ENCODE measurements around the gene TAF9. TPM values are rescaled to one million over a fixed set of nuclear protein-coding genes. Genes with fewer than 3 reads are reported as not detected.
"Not testable (repeated sequence)": the region's sequence is repeated elsewhere in the genome, so short reads cannot be mapped to it uniquely, and the experiment has no call there.

TAF9 gene, protein sequence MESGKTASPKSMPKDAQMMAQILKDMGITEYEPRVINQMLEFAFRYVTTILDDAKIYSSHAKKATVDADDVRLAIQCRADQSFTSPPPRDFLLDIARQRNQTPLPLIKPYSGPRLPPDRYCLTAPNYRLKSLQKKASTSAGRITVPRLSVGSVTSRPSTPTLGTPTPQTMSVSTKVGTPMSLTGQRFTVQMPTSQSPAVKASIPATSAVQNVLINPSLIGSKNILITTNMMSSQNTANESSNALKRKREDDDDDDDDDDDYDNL
- polyA plus RNA-seq (ENCODE audit: insufficient read length), result 35.6 TPM

DNA sequence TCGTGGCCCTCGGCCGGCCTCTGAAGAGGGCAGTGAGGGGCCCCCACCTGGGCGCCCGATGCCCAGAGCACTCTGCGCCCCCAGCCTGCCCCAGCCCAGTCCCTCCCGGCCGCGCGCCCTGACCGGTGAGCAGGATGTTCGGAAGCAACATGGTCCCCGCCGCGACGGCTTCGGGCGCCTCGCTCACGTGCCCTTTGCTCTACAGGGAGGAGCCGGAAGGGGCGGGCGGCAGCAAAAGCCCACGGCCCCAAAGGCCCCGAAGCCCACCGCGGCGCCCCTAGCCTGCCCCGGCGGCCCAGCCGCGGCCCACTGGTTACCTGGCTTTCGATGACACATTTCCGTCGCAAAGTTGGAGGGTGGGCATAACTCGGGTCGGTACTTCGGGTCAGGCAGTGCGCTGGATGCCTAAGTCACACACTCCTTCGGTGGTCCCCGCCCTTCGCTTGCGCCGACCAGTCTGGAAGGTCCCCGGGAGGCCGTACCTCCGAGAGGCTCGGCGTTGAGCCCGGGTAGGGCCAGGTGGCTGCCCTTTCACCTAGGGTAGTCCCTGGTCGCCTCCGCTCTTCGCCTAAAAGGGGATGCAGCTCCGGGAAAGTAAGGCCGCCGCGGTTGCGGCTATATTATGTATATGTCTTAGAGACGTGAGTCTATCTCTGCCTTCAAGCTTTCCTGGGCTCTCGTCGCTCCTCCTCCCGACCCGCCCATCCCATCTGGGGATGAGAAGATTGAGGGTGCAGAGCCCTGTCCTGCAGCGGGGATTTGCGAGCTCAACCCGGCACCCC, at the start of gene TAF9, which contains the start of the genes AK6 and RAD17:
TSS of gene TAF9 (minus strand) at position 181 of the 782 bp plus-strand sequence. CDS start 3,783 bp downstream, outside the sequence.
TSS of gene AK6 (minus strand) at position 181 of the 782 bp plus-strand sequence. CDS start at position 151, 30 bp downstream.
TSS of gene RAD17 (plus strand) at position 479 of the 782 bp plus-strand sequence. CDS start 2,391 bp downstream, outside the sequence.
- DNase-seq (ENCODE audit: low read depth), result peak; percentile 83

DNA sequence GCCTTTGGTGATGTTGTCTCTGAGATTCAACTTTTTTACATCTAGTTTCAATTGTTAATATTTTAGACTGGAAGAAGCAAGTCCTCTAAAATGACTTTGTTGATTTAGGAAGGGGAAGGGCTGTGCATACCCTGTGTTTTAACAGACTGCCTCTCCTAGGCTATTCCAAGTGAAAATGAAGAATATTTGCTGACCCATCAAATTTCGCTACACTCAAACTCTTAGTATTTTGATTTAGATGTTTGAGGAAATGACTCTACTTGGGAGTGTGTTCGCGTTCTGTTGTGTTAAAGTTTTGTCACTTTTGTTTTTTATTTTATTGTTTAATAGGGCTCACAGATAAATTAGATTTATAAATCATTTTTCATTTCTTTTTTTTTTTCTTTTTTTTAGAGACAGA, 49.2 kb upstream of the TAF9 start:
- DNase-seq (ENCODE audit: low read depth), result no peak

DNA sequence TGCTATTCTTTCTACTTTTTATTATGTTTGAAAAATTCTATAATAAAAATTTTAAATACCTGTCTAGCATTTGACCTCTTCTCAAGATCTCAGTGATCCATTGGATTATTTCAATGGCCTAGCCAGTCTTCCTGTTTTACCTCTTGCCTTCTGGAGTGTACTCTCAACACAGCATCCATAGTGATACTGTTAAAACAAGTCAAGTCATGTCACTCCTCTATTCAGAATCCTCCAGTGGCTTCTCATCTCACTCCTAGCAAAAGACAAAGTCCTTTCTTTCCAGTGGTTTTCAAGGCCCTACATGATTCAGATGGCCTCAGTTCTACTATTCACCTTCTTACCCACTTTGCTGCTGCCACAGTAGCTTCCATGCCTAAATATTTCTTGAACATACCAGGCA, 47.4 kb upstream of the TAF9 start:
- DNase-seq (ENCODE audit: low read depth), result no peak

DNA sequence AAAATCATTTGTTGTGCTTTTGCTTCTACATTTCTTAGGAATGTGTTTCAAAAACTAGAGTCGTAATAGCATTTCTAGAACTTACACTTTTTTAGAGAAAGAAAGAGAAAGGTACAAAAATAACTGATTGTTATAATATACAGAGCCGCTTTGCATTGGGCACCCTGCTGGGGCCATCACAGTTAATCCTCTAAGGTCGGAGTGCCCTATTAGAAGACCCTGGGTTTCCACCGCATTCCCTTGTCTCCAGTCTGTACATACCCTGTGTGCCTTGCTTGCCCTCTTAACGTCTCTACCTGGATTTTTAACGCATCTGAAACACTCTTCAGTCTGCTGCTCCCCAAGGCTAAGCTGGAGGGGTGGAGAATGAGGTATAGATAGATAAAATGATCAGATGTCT, 46.9 kb upstream of the TAF9 start:
- no peak for DNase-seq (ENCODE audit: low read depth)

DNA sequence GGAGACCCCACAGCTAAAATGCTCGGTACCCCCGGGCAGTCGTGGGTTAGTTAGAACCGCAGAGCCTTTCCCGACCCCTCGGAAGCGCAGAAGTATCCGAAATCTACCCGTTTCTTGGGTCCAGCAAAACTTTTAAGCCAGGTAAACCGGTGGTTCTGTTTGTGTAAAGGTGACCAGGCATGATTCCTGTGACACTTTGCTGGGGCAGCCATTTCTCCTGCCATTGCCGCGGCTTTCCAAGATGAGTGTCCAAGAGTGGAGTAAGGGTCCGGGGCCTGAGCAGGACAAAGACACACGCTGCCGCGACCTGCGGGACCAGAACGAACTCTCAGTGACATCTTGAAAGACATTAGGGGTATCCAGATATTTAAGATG, 46.3 kb upstream of the TAF9 start:
- DNase-seq (ENCODE audit: low read depth), result no peak

DNA sequence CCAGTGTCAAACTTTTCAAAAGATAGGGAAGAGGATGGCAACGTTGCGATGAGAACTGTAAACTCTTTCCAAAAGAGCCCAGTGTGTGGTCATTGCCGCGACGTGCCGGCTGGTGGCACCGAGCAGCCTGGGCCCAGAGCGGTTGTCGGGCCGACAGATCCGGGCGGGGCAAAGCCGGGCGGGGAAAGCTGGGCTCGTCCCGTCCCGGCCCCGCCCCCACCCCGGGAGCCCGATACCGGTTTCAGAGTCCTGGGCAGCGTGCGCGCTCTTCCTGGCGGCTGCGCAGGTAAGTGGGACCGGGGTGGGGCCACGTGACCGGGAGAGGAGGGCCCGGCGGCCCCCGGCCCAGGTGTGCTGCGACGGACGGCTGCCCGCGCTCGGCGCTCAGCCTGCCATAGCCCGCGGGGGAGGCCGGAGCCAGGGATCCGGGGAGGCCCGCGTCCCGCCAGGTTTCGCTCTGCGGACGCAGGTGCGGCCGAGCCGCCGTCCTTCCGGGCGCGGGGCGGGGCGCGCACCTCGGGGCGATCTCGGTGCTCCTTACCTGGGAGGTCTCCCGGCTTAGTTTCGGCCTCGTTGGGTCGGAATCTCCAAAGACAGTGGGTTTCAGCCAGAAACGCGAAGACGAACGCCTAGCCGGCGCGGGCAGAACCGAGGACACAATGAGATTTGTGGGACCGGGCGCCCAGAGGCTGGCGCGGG, 45.7 kb upstream of the TAF9 start, which contains the start of gene MARVELD2:
TSS of gene MARVELD2 (plus strand) at position 232 of the 699 bp plus-strand sequence. CDS start 4,270 bp downstream, outside the sequence.
- DNase-seq (ENCODE audit: low read depth), result no peak

DNA sequence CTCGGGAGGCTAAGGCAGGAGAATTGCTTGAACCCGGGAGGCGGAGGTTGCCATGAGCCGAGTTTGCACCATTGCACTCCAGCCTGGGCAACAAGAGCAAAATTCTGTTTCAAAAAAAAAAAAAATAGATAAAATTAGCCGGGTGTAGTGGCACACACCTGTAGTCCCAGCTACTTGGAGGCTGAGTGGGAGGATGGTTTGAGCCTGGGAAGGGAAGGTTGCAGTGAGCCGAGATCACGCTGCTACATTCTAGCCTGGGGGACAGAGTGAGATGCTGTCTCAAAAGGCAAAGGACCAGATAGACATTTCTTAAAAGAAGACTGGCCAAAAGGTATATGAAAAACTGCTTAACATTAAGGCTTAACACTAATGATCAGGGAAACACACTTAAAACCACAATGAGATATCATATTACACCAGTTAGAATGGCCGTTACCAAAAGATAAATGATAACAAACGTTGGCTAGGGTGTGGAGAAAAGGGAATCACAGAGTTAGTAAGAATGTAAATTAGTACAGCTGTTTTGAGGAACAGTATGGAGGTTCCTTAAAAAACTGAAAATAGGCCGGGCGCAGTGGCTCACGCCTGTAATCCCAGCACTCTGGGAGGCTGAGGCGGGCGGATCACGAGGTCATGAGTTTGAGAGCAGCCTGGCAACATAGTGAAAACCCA, 35.5 kb upstream of the TAF9 start:
- no peak for DNase-seq (ENCODE audit: low read depth)

DNA sequence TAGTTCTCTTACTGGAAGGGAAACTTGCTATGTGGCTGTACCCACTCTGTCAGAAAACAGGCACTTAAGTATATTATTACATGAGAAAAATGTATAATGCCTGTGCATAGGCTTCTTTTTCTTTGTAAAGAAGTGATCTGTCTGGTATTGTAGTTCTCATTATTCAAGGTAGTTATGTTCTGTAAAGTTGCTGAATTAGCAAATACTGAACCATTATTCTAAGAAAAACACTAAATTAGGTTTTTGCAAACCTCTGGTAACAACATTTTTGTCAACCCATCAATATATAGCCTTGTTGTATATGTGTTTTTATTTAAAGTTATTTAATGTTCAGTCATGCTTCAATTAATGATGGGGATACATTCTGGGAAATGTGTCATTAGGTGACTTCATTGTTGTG, 9.1 kb upstream of the TAF9 start:
- DNase-seq (ENCODE audit: low read depth), result no peak

DNA sequence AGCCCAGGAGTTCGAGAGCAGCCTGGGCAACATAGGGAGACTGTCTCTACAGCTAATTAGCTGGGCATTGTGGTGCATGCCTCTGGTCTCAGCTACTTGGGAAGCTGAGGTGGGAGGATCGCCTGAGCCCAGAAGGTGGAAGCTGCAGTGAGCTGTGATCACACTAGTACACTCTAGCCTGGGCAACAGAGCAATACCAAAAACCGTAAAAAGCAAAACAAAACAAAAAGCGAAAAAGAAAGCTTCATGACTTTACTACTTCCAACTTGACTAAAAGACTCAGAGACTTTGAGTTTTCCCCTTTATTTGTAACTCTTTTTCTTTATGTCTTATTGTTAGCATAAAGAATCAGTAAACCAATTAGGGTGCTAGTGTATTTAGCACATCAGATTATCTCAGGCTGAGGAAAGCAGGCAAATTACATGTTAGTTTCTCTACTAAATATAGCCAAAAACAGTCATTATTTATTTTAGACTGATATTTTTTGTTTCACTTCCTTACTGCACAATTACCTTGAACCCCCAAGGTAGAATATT, 5.7 kb upstream of the TAF9 start:
- DNase-seq (ENCODE audit: low read depth), result no peak

DNA sequence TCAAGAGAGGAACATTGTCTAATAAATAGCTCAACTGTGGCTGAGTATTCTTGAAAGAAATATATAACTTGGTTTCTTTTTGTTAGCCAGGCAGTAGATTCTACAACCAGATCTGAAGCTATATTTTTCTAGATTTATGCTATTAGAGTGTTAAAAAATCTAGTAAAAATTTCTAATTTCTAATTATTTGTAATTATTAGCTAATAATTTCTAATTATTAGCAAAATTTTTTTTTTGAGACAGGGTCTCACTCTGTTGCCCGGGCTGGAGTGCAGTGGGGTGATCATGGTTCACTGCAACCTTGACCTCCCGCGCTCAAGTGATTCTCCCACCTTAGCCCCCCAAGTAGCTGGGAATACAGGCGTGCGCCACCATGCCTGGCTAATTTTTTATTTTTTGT, 3.1 kb upstream of the TAF9 start:
- no peak for DNase-seq (ENCODE audit: low read depth)

DNA sequence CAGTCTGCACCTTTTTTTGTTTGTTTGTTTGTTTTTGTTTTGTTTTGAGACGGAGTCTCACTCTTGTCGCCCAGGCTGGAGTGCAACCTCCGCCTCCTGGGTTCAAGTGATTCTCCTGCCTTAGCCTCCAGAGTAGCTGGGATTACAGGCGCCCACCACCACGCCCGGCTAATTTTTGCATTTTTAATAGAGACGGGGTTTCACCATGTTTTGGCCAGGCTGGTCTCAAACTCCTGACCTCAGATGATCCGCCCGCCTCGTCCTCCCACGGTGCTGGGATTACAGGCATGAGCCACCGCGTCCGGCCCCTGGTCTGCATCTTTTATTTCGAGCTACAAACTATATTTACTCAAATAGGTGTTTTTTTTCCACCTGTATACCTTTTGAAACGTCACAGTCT, 1.0 kb upstream of the TAF9 start:
- not testable (repeated sequence) for DNase-seq (ENCODE audit: low read depth)

DNA sequence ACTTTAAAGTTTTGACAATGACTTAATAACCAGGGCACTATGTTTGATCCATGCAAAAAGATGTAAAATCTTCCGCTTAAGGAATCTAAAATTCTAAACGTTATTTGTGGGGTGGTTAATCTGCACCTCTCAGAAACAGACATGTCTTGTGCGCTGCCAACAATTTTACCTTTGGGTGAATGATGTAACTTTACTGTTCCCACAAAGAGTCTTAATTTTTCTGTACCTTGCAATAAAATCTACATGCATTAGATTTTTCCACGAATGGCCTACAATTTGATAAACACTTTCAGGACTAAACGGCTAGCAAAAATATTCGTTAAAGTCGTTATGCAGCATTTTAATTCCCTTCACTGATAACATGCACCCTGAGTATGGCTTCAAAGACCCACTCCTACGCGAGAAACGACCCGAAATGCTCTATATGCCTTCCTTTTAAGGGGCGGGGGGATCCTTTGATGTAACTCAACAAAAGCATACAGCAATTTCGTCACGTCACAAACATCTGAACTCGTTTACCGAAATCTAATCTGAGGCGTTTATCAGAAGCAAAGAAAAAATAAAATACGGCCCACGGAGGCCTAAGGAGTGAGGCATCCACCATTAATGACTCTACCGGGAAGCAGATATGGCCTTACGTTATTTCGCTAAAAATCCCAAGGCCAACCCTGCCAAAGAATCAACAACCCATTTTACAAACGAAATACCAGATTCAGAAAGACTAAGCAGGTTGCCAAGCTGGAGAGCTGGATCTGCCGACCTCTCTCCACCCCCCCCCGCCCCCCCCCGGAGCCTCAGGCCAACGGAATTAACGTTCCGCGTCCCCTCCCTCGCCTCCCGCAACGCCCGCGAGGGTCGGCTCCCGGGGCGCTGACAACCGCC, 621 bp downstream of the TAF9 start:
- DNase-seq (ENCODE audit: low read depth), result peak; percentile 11

DNA sequence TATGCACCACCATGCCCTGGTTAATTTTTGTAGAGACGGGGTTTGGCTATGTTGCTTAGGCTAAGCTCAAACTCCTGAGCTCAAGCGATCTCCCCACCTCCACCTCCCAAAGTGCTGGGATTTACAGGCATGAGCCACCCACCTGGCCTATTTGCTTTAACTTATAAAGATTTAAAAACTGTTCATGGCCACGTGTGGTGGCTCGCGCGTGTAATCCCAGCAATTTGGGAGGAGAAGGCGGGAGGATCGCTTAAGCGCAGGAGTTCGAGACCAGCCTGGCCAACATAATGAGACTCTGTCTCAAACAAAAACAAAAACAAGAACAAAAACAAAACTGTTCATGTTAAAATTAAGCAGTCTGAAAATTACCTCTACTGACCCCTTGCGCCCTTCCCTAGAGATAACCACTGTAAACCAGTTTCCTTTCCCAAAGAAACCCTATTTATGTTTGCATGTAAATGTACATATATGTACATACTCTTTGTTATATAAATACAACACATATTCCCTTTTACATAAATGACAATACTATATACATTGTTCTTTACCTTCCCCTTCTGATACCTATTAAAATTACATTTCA, 1.5 kb downstream of the TAF9 start:
- DNase-seq (ENCODE audit: low read depth), result no peak

DNA sequence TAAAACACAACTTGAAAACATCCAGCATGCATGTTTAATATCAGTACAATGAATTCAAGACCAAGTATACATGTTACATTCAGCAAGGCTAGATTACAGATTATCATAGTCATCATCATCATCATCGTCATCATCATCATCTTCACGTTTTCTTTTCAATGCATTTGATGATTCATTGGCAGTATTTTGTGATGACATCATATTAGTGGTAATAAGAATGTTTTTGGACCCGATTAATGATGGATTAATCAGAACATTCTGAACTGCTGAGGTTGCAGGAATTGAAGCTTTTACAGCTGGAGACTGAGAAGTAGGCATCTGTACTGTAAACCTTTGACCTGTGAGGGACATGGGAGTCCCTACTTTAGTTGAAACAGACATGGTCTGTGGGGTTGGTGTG, 4.5 kb downstream of the TAF9 start:
- DNase-seq (ENCODE audit: low read depth), result no peak

DNA sequence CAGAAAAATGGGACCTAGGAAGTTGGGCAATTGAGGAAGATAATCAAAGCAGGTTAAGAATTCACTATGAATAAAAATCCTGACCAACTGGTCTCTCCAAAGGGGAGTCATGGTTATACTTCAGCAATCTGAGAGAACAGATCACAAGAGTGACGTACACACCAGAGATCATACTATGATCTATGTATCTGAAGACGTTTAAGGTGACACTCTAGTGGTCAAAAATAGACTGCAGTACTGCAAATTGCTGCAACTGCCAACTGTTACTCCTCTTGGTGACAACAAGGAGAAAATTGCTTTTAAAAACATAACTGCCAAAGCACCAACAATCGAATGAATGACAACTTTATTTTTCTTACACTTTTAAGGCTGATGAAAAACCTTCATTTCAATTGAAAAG, 4.9 kb downstream of the TAF9 start:
- no peak for DNase-seq (ENCODE audit: low read depth)

DNA sequence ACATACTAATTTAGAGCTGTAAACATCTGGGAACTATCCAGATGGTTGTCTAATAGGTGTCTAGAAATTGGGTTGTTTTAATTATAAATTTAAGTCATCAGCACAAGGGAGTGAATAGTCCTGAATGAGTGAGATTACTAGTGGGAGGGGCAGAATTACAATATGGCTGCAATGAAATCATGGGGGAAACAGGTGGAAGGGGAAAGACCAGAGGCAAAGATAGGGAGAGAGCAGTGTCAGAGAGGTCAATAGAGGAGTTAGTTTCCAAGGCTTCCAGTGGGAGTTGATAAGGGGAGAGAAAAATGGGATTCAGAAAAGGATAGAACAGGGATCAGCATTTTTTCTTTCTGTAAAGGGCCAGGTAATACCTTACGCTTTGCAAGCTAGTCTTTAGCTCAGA, 8.9 kb downstream of the TAF9 start:
- no peak for DNase-seq (ENCODE audit: low read depth)

DNA sequence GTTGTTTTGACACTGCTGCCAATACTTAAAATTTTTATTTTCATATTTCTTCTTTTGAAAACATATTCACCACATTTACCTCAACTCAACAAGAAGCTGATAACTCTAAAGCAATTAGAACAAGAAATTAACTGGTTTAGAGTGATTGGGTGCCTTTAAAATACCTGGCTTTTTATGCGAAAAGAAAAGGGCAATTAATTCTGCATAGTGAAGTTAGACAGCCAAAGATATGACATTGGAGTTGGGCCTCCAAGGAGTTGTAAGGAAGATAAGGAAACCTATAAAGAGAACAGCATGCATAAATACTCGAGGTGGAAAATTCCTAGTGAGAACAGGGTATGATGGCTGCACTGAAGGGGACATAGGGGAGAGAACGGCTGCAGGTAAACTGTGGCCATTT, 9.6 kb downstream of the TAF9 start:
- no peak for DNase-seq (ENCODE audit: low read depth)

DNA sequence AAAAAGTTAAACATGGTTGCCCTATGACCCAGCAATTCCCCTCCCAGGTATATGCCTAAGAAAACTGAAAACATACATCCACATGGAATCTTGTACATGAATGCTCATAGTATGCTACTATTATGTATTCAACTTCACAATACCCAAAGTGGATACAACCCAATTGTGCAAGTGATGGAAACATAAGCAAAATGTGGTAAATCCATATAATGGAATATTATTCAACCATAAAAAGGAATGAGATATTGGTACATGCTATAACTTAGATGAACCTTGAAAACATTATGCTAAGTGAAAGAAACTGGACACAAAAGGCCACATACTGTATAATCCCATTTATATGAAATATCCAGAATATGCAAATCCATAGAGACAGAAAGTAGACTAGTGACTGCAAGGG, 18.7 kb downstream of the TAF9 start:
- DNase-seq (ENCODE audit: low read depth), result no peak

DNA sequence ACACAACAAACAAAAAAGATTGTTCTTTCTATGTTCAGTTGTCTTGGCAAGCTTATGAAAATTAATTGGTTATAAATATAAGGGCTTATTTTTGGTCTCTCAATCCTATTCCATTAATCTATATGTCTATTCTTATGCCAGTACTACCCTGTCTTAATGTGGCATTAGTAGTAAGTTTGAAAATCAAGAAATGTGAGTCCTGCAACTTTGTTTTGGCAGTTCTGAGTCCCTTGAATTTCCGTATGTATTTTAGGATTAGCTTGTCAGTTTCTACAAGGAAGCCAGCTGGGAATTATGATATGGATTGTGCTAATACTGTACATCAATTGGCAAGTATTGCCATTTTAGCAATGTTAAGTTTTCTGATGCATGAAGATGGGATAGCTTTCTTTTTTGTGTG, 26.2 kb downstream of the TAF9 start:
- DNase-seq (ENCODE audit: low read depth), result no peak

DNA sequence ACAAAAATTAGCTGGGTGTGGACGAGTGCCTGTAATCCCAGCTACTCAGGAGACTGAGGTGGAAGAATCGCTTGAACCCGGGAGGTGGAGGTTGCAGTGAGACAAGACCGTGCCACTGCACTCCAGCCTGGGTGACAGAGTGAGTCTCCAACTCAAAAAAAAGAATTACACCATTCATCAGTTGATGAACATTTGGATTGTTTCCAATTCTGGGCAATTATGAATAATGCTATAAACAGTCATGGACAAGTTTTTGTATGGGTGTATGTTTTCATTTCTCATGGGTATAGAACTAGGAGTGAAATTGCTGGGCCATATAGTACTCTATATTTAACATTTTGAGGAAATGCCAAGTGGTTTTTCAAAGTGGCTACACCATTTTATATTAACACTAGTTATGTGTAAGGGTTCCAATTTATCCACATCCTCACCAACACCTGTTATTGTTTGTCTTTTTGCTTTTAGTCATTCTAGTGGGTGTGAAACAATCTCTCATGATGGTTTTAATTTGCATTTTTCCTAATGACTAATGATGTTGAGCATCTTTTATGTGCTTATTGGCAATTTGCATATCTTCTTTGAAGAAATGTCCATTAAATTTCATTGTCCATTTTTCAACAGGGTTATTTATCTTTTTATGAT, 27.7 kb downstream of the TAF9 start:
- DNase-seq (ENCODE audit: low read depth), result no peak
